Fibroblast of the aortic adventitia (primary cell): ENCODE results near the gene PIGM. TPM values are rescaled to one million over a fixed set of nuclear protein-coding genes. Genes with fewer than 3 reads are reported as not detected.

Source experiments
- DNase-seq: peaks from one replicate; pipeline ENCODE4 v3.0.0-alpha.2; 2010; ENCODE audit warnings: low read depth
- H3K4me3 ChIP-seq: 2 replicates; pipeline ENCODE4 v1.5.1; 2011; ENCODE audit warnings: low read depth, mild to moderate bottlenecking, control low read depth, low read length, moderate library complexity
- total RNA-seq: library from RNA; depleted of rRNA; stranded (reverse); fragments of >200 nt; gene quantifications from 2 replicates; pipeline ENCODE4 v1.2.3, GENCODE V29; 2012; ENCODE audit warnings: low replicate concordance
- TF ChIP-seq, protein P1 (sequence below): IDR thresholded peaks from 2 replicates; pipeline ENCODE4 v1.5.1; 2011; ENCODE audit warnings: mild to moderate bottlenecking, low read length, control low read depth, inconsistent platforms; ENCODE audit not compliant: insufficient read depth

The PIGM gene
- total RNA-seq, 1 donor = 7.7 TPM

DNA sequence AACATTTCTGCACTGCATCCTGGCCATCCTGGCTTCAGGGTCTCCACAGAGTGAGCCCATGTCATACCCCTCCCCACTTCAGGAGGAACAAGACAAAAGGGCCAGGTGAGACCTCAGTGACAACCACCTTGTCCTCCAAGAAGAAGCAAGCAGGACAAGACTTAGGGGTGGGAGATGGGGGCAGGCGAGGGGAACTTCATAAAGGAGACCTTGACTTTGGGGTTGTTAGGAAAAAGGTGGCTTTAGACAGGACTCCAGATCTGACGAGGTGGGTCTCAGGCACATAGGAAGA, 53.7 kb downstream of the PIGM start:
- TF ChIP-seq, protein P1, sequence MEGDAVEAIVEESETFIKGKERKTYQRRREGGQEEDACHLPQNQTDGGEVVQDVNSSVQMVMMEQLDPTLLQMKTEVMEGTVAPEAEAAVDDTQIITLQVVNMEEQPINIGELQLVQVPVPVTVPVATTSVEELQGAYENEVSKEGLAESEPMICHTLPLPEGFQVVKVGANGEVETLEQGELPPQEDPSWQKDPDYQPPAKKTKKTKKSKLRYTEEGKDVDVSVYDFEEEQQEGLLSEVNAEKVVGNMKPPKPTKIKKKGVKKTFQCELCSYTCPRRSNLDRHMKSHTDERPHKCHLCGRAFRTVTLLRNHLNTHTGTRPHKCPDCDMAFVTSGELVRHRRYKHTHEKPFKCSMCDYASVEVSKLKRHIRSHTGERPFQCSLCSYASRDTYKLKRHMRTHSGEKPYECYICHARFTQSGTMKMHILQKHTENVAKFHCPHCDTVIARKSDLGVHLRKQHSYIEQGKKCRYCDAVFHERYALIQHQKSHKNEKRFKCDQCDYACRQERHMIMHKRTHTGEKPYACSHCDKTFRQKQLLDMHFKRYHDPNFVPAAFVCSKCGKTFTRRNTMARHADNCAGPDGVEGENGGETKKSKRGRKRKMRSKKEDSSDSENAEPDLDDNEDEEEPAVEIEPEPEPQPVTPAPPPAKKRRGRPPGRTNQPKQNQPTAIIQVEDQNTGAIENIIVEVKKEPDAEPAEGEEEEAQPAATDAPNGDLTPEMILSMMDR = no peak
- no peak overlapping the region for H3K4me3 ChIP-seq
- DNase-seq = no peak

DNA sequence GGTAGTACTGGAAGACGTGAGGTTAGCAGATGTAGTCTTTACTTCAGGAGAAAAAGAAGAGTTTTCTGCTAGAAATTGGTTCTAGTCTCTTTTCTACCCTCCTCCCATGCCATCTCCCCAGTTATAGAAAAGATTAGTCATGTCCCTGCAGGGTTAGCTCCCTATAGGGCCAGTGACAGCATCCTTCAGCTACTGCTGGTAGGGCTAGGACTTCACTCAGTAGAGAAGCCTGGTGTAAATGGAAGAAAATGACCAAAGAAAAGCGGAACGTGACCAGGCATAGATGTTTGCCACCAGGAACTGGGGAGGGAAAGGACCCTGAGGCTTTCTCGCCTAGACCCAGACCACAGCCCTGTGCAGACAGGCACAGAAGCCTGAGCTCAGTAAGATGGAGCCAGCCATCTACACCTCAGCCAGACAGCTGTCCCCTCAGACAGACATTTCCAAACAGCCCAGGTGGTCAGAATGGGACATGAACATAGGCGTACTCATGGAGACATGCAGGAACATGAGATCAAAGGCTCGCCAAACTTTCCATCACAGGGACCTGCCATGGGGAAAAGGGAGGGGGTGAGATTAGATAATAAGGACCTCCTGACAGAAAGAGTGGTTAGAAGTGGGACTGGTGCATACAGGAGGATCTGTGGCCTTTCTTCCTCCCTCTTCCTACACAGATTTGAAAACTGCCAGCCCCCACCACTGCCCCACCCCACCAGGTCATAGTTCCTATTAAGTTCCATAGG, 54.3 kb downstream of the PIGM start:
- no peak overlapping the region for H3K4me3 ChIP-seq
- DNase-seq = no peak
- TF ChIP-seq, protein P1 = no peak

Other genes with a start within 250 kb of the PIGM start
- gene FCRL6, start 229.6 kb downstream of the PIGM start, total RNA-seq = not detected in 2 replicates
- not detected in 2 replicates for gene SLAMF8, start 205.1 kb downstream of the PIGM start, total RNA-seq
- gene VSIG8, start 169.3 kb downstream of the PIGM start, total RNA-seq = not detected in 2 replicates
- 0.27 and 1.4 TPM in 2 replicates for gene CFAP45, start 131.8 kb downstream of the PIGM start, total RNA-seq
- gene TAGLN2, start 106.5 kb downstream of the PIGM start, total RNA-seq = 62.4 and 228 TPM in 2 replicates
- gene IGSF9, start 86.4 kb downstream of the PIGM start, total RNA-seq = 2.0 TPM in 1 of 2 replicates, not detected in the other
- not detected in 2 replicates for gene SLAMF9, start 77.8 kb downstream of the PIGM start, total RNA-seq
- not detected in 2 replicates for gene KCNJ10, start 38.2 kb upstream of the PIGM start, total RNA-seq
- gene KCNJ9, start 49.5 kb upstream of the PIGM start, total RNA-seq = 0.08 TPM in 1 of 2 replicates, not detected in the other
- 10.1 and 10.8 TPM in 2 replicates for gene IGSF8, start 66.6 kb upstream of the PIGM start, total RNA-seq
- gene ATP1A2, start 83.8 kb upstream of the PIGM start, total RNA-seq = 0.27 TPM in 1 of 2 replicates, not detected in the other
- gene ATP1A4, start 119.6 kb upstream of the PIGM start, total RNA-seq = not detected in 2 replicates
- gene CASQ1, start 158.6 kb upstream of the PIGM start, total RNA-seq = 0.18 TPM in 1 of 2 replicates, not detected in the other
- 72.1 and 224 TPM in 2 replicates for gene PEA15, start 173.4 kb upstream of the PIGM start, total RNA-seq
- 63.0 and 76.6 TPM in 2 replicates for gene DCAF8, start 230.6 kb upstream of the PIGM start, total RNA-seq